Lower leg skin (tissue), 4 donors: Measurements from ENCODE around the gene TUG1. TPM values are rescaled to one million over a fixed set of nuclear protein-coding genes. Genes with fewer than 3 reads are reported as not detected.

Experiments
- DNase-seq, 2 donors: peaks; one replicate each; pipeline ENCODE4 v3.0.0-alpha.2; 2019; ENCODE audit warnings: low spot score in 2 of 2
- H3K4me3 ChIP-seq: fragments of 200-600 bp; sonication (generic); 2 replicates; pipeline ENCODE4 v1.5.1; 2017; ENCODE audit warnings: mild to moderate bottlenecking, low read depth; ENCODE audit not compliant: poor library complexity, severe bottlenecking
- CTCF ChIP-seq, 3 donors: fragments of 450-650 bp; IDR thresholded peaks; one replicate each; pipeline ENCODE4 v1.5.1; 2016; ENCODE audit warnings: antibody characterized with exemption in 3 of 3, mild to moderate bottlenecking in 3 of 3, moderate library complexity in 2 of 3
- POLR2A ChIP-seq, 2 donors: fragments of 450-650 bp; IDR thresholded peaks; one replicate each; pipeline ENCODE4 v1.6.1; 2016 to 2017; ENCODE audit warnings: antibody characterized with exemption in 2 of 2, mild to moderate bottlenecking in 1 of 2, moderate library complexity in 1 of 2
- WGBS, 2 donors: methylation state at CpG; one replicate each; pipeline ENCODE4 v1.1.5; 2018; 5-methylcytosine and 5-hydroxymethylcytosine counted together
- intact Hi-C: fragments of 100-400 bp; cut with DNase I; formaldehyde crosslinking; loops from one replicate; pipeline ENCODE4 v1.15.0; 2023; ENCODE audit warnings: low total_unique reads
- total RNA-seq, 4 donors: library from RNA; depleted of rRNA; stranded (reverse); fragments of >200 nt; gene quantifications; one replicate each; pipeline ENCODE4 v1.1.0, GENCODE V29; 2016

Gene TUG1
- total RNA-seq, 4 donors from 2014 or later, result 43.8 to 63.0 (median 50.9) TPM

GRCh38 chr22:30989474-30989873, 20.4 kb downstream of the TUG1 start:
- no peak overlapping the region for H3K4me3 ChIP-seq
- TF ChIP-seq CTCF (IDR thresholded peaks at IDR 0.05) (no peak), POLR2A (IDR thresholded peaks at IDR 0.05) (no peak)
- intact Hi-C loops, result no loop called here
- no peak for DNase-seq

GRCh38 chr22:30990690-30991089, 21.6 kb downstream of the TUG1 start:
- DNase-seq, result no peak
- intact Hi-C loops, result no loop called here
- H3K4me3 ChIP-seq, result no peak overlapping the region
- 81 to 95% methylated on average over 1 of the region's 1 CpG for WGBS, 2 donors
- TF ChIP-seq POLR2A (IDR thresholded peaks at IDR 0.05) (no peak), CTCF (IDR thresholded peaks at IDR 0.05) (no peak)

- TF ChIP-seq CTCF (IDR thresholded peaks at IDR 0.05), result no peak
- TF ChIP-seq POLR2A (IDR thresholded peaks at IDR 0.05), result no peak
- intact Hi-C loops, result no loop called here
- no peak overlapping the region for H3K4me3 ChIP-seq
- no peak for DNase-seq
- WGBS, 2 donors, result 43 to 66% methylated on average over 2 of the region's 2 CpGs
Observed at GRCh38 chr22:30992565-30992964, 23.5 kb downstream of the TUG1 start.

GRCh38 chr22:30994960-30995359, 25.9 kb downstream of the TUG1 start:
- no peak overlapping the region for H3K4me3 ChIP-seq
- no peak for DNase-seq
- intact Hi-C loops, result no loop called here
- WGBS, 2 donors, result 68 to 70% methylated on average over 1 of the region's 1 CpG
- TF ChIP-seq POLR2A (IDR thresholded peaks at IDR 0.05) (no peak), CTCF (IDR thresholded peaks at IDR 0.05) (no peak)

- 56 to 71% methylated on average over 2 of the region's 2 CpGs for WGBS, 2 donors
- TF ChIP-seq CTCF (IDR thresholded peaks at IDR 0.05) (no peak), POLR2A (IDR thresholded peaks at IDR 0.05) (no peak)
- H3K4me3 ChIP-seq, result no peak overlapping the region
- intact Hi-C loops, result no loop called here
- no peak for DNase-seq
Observed at GRCh38 chr22:30996462-30996861, 27.4 kb downstream of the TUG1 start.

- 87 to 95% methylated on average over 4 of the region's 4 CpGs for WGBS, 2 donors
- H3K4me3 ChIP-seq, result no peak overlapping the region
- DNase-seq, result no peak
- TF ChIP-seq CTCF (IDR thresholded peaks at IDR 0.05) (no peak), POLR2A (IDR thresholded peaks at IDR 0.05) (no peak)
- intact Hi-C loops, result no loop called here
Observed at GRCh38 chr22:30998329-30998728, 29.3 kb downstream of the TUG1 start.
